LHCN-M2 (cell line): ENCODE results near the gene RABAC1. TPM values are rescaled to one million over a fixed set of nuclear protein-coding genes. Genes with fewer than 3 reads are reported as not detected.
"Not testable (repeated sequence)": the region's sequence is repeated elsewhere in the genome, so short reads cannot be mapped to it uniquely, and the experiment has no call there.

ENCODE experiments used
- DNase-seq: peaks from one replicate; pipeline ENCODE4 v3.0.0-alpha.2; 2012; ENCODE audit warnings: low read depth
- polyA plus RNA-seq: library from polyadenylated mRNA; unstranded; fragments of >200 nt; gene quantifications from one replicate; pipeline ENCODE4 v1.2.1, GENCODE V29; 2012; ENCODE audit warnings: missing spikeins
- total RNA-seq: library from RNA; depleted of rRNA; stranded (reverse); fragments of >200 nt; gene quantifications from 2 replicates; pipeline ENCODE4 v1.2.3, GENCODE V29; 2014; rRNA removed

Gene RABAC1
- 174 and 241 TPM in 2 replicates for total RNA-seq
- 300 TPM for polyA plus RNA-seq

GRCh38 chr19:41959056-41960053 lies at the start of gene RABAC1:
Gene RABAC1 (minus strand): TSS chr19:41959321. CDS start chr19:41959292, 29 bp downstream.
- peak; percentile 86 for DNase-seq

- DNase-seq = no peak
Measured at GRCh38 chr19:42006569-42006968, 47.4 kb upstream of the RABAC1 start.

DNA sequence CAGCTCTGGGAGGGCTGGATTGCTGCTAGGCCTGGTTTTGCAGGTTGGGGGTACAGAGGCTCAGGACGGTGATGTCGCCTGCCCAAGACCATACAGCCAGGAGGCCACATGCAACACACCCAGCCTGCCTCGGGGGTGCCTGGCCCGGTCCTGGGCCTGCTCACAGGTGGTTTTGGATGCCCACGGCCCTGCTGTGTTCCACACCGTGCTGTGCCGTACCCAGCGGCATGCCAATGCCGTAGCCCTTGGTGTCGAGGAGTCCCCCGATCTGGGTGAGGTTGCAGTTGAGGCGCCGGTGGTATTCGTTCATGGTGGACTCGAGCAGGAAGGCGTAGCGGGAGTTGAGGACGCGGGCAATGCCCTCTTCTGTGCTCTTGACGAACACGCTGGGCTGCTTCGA lies 46.4 kb upstream of the RABAC1 start:
- DNase-seq = no peak

GRCh38 chr19:42003506-42004294 lies 44.6 kb upstream of the RABAC1 start:
- DNase-seq = no peak

- no peak for DNase-seq
Measured at GRCh38 chr19:41999878-42000208, 40.7 kb upstream of the RABAC1 start.

GRCh38 chr19:41999071-41999877 lies 40.2 kb upstream of the RABAC1 start:
- no peak for DNase-seq

DNA sequence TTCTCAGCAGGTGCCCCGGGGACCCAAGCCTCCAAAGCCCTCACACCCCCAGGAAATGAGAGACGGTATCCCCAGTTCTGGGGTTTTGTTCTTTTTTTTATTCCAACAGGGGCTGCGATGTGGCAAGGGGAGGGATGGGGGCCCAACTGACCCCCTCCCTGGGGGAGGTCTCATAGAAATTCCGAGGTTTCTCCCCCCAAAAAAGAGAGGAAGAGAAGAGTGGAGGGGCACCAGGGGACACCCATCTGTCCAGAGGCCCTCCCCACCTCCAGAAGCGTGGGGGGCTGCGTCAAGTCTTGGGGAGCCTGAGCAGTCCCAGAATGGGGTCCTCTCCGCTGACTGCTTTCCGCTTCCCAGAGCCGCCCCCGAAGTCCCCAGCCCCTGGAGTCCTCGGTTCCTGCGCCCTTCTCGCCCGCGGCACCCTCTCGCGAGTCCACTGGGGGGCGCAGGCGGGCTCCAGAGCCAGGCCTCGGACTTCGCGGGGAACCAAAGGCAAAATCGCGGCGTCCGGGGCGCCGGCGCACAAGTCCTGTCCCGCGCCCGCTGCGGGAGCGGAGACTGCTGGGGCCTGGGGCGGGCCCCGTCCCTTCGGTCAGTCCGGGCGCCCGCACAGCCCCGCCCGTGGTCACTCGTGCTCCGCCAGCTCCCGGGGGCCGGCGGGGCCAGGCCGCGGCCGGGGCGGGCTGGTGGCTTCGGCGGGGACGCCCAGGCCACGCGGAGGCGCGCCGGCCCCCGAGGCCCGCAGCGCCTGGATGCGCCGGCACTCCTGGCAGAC lies 39.3 kb upstream of the RABAC1 start:
- no peak for DNase-seq

DNA sequence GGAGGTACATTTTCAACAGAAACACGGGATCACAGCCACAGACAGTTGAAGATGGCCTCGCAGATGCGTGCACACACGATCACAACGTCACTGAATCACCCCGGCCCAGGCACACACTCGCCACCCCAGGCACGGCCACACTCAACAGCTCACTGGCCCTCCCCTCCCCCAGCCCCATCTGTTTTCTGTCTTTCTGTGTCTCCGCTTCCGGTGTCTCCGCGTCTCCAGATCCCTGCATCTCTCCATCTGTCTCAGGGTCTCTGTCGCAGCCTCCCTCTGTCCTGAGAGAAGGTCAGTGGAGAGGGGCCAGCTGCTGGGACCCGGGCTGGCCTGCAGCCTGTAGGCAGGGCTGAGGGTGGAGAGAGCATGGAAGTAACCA lies 38.7 kb upstream of the RABAC1 start:
- DNase-seq = no peak

- peak; percentile 15 for DNase-seq
Measured at GRCh38 chr19:41997121-41997850, 38.2 kb upstream of the RABAC1 start.

- peak; percentile 17 for DNase-seq
Measured at GRCh38 chr19:41995959-41996797, 37.1 kb upstream of the RABAC1 start.

GRCh38 chr19:41994994-41995958 lies 36.2 kb upstream of the RABAC1 start:
- DNase-seq = no peak

GRCh38 chr19:41994521-41994971 lies 35.4 kb upstream of the RABAC1 start:
- DNase-seq = no peak

DNA sequence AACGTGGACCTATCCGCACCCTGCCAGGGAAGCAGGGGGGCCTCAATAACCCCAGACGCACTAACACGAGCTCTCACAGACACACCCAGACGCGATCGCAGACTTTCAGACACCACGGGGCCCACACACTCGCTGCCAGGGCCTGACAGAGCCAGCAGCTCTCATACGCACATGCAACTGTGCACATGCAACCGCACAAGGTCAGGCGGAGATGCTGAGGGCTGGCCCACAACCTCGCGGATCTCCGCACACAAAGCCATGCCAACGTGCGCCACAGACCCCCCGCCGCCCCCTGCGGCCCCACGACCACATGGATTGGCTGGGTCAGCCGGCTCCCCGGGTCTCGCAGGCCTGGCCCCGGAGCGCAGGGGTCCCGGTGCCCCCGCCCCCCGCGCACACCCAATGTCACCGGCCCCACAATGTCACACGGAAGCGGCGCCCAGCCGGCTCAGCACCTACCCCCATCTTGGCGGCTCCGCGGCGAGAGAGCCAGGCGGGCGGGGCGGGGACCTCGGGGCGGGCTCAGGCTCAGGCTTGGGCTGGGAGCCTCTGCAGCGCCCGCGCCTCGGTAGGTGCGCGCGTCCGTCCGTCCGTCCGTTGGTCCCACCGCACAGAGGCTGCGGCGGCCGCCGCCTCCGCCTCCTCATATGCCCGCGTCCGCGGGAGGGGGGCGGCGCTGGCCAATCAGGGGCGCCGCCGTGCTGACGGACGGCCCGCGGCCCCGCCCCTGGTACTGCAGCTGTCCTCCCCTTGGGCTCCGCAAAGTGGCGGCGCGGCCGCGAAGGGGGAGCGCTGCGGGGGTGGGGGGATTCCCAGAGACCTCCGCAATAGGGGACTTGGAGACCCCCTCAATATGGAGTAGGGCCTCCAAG lies 34.7 kb upstream of the RABAC1 start, which contains the start of gene ATP1A3:
Gene ATP1A3 (minus strand): TSS at position 619 of the 872 bp plus-strand sequence. CDS start 154 bp downstream, at position 465.
- DNase-seq = peak; percentile 37

DNA sequence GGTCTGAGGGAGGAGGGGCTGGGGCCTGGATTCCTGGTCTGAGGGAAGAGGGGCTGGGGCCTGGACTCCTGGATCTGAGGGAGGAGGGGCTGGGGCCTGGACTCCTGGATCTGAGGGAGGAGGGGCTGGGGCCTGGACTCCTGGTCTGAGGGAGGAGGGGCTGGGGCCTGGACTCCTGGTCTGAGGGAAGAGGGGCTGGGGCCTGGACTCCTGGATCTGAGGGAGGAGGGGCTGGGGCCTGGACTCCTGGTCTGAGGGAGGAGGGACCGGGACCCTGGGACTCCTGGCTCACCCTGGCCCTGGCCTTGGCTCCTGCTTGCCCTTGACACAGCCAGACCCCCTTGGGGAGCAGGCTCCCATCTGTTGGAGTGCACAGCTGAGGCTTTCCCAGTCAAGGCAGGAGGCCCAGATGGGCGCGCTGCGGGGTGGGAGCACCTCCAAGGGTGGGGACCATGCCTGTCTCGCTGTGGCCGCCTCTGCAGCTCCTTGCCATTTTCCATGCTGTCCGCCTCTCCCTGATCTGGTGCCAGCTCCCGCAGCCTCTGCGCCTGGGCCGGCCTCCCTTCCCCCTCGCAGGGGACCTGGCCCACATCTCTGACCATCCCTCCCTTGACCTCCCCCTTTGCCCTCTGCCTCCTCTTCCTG lies 32.9 kb upstream of the RABAC1 start:
- not testable (repeated sequence) for DNase-seq

DNA sequence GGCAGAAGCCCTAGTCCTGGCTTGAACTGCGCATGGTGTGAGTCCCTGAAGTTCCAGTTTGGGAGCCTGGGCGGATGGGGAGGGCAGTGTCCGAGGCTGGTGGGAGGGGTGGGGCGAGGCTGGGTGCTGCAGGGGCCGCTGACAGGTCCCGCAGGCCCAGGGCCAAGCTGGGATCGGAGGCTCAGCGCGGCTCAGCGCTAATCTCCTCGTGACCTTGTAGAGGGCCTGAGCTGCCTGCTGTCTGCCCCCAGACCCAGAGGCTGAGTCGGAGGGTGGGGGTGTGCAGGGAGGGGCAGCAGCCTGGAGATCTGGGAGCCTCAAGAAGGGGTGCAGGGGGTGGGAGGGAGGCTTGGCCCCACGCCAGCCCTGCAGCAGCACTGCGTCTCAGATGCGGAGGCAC lies 31.9 kb upstream of the RABAC1 start:
- DNase-seq = no peak

GRCh38 chr19:41990615-41991014 lies 31.5 kb upstream of the RABAC1 start:
- DNase-seq = no peak
